ENCODE measurements around the gene TACO1. TPM values are rescaled to one million over a fixed set of nuclear protein-coding genes. Genes with fewer than 3 reads are reported as not detected.
A peak's percentile ranks its signal among the peaks of the same experiment; 100 is the strongest.

Gene TACO1
- total RNA-seq, 4 donors from 2014 or later: 9.3 to 20.2 (median 10.2) TPM

- DNase-seq (ENCODE audit: low spot score in 2 of 2): no peak
- Histone ChIP-seq H3K36me3 (no peaks in the 10 kb centered on the region), H3K9me3 (no peaks in the 10 kb centered on the region), H3K27ac (no peak overlapping the region), H3K4me1 (peaks cover 19% of the 10 kb centered on the region), H3K27me3 (no peaks in the 10 kb centered on the region), H3K4me3 (no peak overlapping the region)
- TF ChIP-seq POLR2A (IDR thresholded peaks at IDR 0.05) (no peak), EP300 (IDR thresholded peaks at IDR 0.05) (no peak), POLR2AphosphoS5 (IDR thresholded peaks at IDR 0.05) (no peak)
- TF ChIP-seq, protein P1, sequence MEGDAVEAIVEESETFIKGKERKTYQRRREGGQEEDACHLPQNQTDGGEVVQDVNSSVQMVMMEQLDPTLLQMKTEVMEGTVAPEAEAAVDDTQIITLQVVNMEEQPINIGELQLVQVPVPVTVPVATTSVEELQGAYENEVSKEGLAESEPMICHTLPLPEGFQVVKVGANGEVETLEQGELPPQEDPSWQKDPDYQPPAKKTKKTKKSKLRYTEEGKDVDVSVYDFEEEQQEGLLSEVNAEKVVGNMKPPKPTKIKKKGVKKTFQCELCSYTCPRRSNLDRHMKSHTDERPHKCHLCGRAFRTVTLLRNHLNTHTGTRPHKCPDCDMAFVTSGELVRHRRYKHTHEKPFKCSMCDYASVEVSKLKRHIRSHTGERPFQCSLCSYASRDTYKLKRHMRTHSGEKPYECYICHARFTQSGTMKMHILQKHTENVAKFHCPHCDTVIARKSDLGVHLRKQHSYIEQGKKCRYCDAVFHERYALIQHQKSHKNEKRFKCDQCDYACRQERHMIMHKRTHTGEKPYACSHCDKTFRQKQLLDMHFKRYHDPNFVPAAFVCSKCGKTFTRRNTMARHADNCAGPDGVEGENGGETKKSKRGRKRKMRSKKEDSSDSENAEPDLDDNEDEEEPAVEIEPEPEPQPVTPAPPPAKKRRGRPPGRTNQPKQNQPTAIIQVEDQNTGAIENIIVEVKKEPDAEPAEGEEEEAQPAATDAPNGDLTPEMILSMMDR (IDR thresholded peaks at IDR 0.05): no peak
- 89% methylated on average over 2 of the region's 2 CpGs for WGBS
These were observed 2.4 kb upstream of the TACO1 start for GRCh38 chr17:63598281-63598680.

DNA sequence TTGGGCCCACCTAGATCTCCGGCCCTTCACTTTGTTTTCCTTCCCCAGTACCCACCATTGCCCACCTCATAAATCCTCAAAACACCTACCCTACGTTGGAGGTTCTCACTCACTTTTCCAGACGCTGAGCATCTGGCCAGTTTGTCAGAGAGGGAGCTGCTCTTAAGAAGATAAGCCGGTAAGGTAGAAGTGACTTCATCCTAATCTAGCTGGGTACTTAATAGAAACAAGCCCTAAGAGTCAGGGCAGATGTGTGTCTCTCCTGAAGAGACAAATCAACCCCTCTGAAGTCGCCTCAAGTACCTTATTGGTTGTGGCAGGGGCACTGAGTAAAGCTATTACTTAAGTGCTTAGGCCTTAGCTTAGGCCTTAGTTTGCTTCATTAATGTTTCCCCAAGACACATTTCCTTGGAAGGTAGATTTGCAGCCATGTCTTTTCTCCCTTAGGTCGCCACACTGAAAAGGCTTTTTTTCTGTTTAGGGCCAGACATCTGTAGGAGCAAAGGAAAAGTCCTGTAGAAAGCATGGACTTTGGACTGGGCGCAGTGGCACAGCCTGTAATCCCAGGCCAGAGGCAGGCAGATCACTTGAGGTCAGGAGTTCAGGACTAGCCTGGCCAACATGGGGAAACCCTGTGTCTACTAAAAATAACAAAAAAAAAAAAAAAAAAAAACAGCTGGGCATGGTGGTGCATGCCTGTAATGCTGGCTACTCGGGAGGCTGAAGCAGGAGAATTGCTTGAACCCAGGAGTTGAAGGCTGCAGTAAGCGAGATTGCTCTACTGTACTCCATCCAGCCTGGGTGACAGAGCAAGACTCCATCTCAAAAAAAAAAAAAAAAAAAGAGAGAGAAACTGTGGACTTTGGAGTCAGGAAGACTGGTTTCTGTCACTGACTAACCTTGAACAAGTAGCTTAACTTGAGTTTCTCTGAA is 1.0 kb downstream of the TACO1 start:
- no peaks in the 10 kb centered on the region for H3K9me3 ChIP-seq
- peaks cover 25% of the 10 kb centered on the region for H3K36me3 ChIP-seq
- 43% methylated on average over 9 of the region's 9 CpGs for whole genome bisulfite sequencing
- H3K27ac ChIP-seq: peak overlapping the region; percentile 88
- H3K4me3 ChIP-seq: peak overlapping the region; percentile 97
- peaks cover 19% of the 10 kb centered on the region for H3K4me1 ChIP-seq
- no peak for TF ChIP-seq POLR2AphosphoS5 (IDR thresholded peaks at IDR 0.05)
- no peak for TF ChIP-seq EP300 (IDR thresholded peaks at IDR 0.05)
- no peak for TF ChIP-seq POLR2A (IDR thresholded peaks at IDR 0.05)
- TF ChIP-seq, protein P1 (IDR thresholded peaks at IDR 0.05): no peak
- H3K27me3 ChIP-seq: no peaks in the 10 kb centered on the region
- DNase-seq (ENCODE audit: low spot score in 2 of 2): no peak

- DNase-seq (ENCODE audit: low spot score in 2 of 2): no peak
- Histone ChIP-seq H3K4me1 (peaks cover 6% of the 10 kb centered on the region), H3K27ac (no peak overlapping the region), H3K27me3 (no peaks in the 10 kb centered on the region), H3K36me3 (peaks cover 60% of the 10 kb centered on the region), H3K4me3 (no peak overlapping the region), H3K9me3 (no peaks in the 10 kb centered on the region)
- WGBS: 82% methylated on average over 6 of the region's 6 CpGs
- TF ChIP-seq EP300 (IDR thresholded peaks at IDR 0.05) (no peak), POLR2AphosphoS5 (IDR thresholded peaks at IDR 0.05) (no peak), POLR2A (IDR thresholded peaks at IDR 0.05) (no peak)
- TF ChIP-seq, protein P1 (IDR thresholded peaks at IDR 0.05): no peak
These were observed 9.3 kb downstream of the TACO1 start for GRCh38 chr17:63609816-63610573.

DNA sequence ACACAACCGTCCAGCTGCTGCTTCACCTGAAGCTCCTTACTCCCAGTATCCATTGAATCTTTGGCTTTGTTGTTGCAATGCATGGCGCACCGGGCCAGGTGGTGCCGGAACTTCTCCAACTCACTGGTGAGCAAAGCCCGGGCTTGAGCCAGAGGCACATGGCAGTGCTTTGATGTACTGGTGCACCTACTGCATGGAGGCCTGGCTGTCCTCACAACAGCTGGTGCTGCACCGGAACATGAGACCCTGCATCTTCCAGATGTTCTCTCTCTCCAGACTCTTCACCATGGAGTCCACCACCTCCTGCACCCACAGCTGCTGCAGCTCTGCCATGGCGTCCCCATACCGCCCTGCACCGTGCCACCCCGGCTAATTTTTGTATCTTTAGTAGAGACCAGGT is 10.2 kb downstream of the TACO1 start:
- WGBS: 95% methylated on average over 9 of the region's 10 CpGs

More for the DNA sequence above, 10.2 kb downstream of the TACO1 start:
- no peak for TF ChIP-seq EP300 (IDR thresholded peaks at IDR 0.05)
- no peak for TF ChIP-seq POLR2AphosphoS5 (IDR thresholded peaks at IDR 0.05)
- TF ChIP-seq POLR2A (IDR thresholded peaks at IDR 0.05): no peak
- TF ChIP-seq, protein P1 (IDR thresholded peaks at IDR 0.05): no peak
- no peaks in the 10 kb centered on the region for H3K9me3 ChIP-seq
- H3K4me3 ChIP-seq: no peak overlapping the region
- peaks cover 51% of the 10 kb centered on the region for H3K36me3 ChIP-seq
- peaks cover 6% of the 10 kb centered on the region for H3K4me1 ChIP-seq
- H3K27ac ChIP-seq: no peak overlapping the region
- no peaks in the 10 kb centered on the region for H3K27me3 ChIP-seq
- no peak for DNase-seq (ENCODE audit: low spot score in 2 of 2)

All from suprapubic skin (tissue), 4 donors.